HG03097 (cell line): ENCODE data around the gene ELP5.
A peak's percentile ranks its signal among the peaks of the same experiment; 100 is the strongest.
"Not testable (repeated sequence)": the region's sequence is repeated elsewhere in the genome, so short reads cannot be mapped to it uniquely, and the experiment has no call there.

ENCODE experiments used
- ATAC-seq: cut with Tn5 transposase; IDR thresholded peaks from one replicate; pipeline ENCODE4 v1.9.1; 2021; ENCODE audit not compliant: unreplicated experiment, low FRiP score

The ELP5 gene

DNA sequence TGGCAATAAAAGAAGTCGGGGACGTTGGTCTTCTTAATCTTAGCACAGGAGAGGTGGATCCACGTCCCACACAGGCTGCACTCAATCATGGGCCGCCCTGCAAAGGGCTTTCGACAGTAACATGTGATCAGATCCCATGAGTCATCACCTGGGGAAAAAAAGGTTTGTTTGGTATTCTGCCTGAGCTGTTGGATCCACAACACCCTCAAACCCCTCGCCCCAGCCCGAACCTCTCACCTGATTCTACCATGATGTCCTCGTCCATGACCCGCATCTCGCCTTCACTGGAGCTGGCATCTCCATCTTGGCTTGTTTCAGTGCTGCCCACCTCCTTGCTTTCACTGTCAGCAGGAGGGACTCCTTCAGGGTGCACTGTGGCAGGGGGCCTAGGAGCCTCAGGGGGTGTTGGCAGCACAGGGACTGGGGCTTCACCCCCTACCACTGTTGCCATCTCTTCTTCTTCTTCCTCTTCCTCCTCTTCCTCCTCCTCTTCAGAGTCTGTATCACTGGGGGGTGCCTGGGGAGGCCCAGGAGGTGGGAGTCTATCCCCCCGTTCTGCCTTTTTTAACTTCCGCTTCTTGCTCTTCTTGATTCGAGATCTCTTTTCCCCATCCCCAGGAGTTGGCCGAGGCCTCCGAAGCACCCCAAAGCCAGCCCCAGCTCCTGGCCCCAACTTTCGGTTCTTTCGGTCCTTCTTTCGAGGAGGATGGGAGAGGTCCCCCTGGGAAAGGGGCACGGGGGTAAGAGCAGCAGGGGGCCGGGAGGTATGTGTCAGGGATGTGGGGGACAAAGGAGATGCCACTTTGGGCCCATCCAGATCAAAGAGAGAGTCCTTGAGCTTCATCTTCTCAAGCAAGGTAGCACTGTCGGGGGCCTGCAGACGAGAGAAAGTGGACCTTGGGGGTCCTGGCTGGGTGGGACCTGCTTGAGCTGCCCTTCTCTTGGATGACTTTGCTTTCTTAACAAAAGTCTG, 16.0 kb upstream of the ELP5 start:
- no peak for ATAC-seq

DNA sequence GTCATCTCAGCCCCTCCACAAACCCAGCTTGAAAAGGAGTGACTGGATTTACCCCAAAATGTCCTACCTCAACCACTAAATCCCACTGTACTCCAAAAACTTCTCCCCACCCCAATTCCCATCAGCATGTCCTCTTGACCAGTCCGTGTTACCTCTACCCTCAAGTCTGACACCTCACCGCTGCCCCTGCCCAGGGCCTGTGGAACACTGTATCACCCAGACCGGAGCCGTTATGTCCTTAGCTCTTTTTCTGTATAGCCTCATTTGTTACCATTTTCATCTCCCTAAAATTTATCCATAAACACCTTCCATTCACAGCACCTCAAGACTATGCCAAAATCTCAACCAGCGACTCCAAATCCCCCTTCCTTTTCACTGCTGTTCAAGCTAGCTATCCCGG, 15.2 kb upstream of the ELP5 start:
- ATAC-seq: no peak

- no peak for ATAC-seq
These were observed 14.7 kb upstream of the ELP5 start for GRCh38 chr17:7237266-7237760.

DNA sequence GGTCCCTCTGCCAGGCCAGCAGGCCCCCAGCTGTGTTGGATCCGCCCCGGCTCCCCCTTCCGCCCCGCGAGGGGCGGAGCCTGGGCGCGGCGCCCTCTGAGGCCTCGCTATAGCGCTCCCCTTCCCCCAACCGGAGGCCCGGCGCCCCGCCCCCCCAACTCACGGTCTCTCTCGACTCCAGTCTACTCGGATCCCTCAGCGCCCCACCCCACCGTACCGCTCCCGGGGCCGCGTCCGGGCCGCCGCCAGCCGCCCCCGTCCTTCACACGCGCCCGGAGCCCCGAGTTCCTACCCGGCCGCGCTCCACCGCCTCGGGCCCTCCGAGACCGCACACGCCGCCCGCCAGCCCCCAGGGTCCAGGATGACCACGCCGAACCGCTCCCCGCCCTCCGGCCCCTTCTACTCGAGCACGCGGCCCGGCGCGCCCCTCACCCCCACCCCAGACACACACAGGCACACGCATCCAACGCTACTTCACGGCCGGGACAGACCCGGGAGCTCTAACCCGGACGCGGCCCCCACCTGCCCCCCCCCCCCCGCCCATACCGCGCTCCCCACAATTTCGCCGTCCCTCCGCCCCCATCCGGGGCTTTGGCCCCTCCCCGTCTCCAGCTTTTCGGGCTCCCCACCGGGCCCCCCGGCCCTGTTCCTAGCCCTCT, 14.1 kb upstream of the ELP5 start:
- ATAC-seq: no peak

- ATAC-seq: no peak
These were observed 13.5 kb upstream of the ELP5 start for GRCh38 chr17:7238420-7239090.

- ATAC-seq: peak; percentile 47
These were observed 12.7 kb upstream of the ELP5 start, which contains the start of gene PHF23 for GRCh38 chr17:7239091-7240027. Gene PHF23 (minus strand): TSS chr17:7239457. CDS start chr17:7239279, 178 bp downstream.

GRCh38 chr17:7240375-7240774, 11.6 kb upstream of the ELP5 start:
- ATAC-seq: no peak

DNA sequence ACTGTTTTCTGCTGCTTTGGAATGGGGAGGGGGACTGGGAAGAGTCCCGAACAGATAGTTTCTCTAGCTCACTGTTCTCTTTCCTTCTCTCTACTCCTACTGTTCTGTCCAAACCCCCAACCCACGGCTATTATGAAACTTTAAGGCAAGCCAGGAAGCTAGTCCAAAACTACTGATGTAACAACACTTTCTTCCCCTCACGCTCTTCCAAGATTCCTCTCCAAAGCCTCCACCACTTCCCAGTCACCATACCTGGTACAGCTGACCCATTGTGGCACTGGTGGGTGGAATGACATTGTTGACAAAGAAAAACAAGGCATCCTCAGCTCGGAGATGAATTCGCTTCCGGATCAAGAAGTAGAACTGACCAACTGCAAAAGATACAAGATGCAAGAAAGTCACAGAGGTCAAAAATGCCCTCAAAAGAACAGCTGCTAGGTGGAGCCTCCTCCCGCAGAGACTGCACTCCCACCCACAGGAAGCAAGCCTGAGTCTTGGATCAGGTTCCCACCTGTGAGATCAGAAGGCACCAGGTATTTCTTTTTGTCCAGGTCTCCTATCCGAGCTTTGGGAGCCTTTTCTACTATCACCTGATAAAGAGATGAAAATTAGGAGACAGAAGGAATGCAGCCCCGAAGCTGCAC, 10.8 kb upstream of the ELP5 start:
- no peak for ATAC-seq

DNA sequence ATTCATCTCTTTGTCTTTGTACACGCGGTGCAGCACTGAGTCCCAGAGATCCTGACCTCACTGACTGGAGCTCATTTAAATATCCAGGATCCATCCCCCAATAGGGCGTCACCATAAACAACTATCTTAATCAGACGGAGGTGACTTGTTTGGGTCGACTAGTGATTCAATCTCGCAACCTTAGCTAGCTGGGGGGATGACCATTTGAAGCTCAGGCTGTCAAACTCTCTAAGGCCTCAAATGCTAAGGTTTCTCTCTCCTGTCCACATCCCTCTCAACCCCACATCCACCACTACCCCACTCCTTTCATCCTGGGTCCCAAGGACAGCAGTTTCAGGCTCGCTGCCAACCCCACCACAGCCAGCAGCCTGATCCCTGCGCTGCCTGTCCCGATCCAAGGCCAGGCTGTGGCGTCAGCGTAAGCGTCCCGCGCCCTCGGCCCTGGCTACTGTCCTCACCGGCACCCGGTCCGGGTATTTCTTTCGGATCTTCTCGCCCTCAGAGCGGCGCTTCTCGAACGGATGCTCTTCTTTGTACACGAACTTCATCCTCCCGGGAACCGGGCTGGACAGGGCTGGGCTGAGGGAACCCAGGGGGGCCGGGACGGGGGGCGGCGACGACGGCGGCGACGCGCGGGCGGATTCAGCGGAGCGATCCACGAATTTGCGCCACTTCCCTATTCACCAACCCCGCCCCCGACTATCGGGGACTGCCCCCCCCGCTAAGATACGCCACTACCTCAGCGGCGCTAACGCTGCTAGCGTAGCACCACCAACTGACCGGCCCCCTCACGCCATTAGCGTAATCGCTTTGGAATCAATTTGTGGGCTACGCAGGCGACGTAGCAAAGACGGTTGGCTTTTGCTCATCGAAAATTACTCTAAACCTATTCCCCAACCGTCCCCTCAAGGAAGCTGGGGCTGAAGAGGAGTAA, 10.0 kb upstream of the ELP5 start, which contains the start of gene GABARAP:
TSS of gene GABARAP (minus strand) at position 667 of the 934 bp plus-strand sequence. CDS start at position 548, 119 bp downstream.
- peak; percentile 35 for ATAC-seq

DNA sequence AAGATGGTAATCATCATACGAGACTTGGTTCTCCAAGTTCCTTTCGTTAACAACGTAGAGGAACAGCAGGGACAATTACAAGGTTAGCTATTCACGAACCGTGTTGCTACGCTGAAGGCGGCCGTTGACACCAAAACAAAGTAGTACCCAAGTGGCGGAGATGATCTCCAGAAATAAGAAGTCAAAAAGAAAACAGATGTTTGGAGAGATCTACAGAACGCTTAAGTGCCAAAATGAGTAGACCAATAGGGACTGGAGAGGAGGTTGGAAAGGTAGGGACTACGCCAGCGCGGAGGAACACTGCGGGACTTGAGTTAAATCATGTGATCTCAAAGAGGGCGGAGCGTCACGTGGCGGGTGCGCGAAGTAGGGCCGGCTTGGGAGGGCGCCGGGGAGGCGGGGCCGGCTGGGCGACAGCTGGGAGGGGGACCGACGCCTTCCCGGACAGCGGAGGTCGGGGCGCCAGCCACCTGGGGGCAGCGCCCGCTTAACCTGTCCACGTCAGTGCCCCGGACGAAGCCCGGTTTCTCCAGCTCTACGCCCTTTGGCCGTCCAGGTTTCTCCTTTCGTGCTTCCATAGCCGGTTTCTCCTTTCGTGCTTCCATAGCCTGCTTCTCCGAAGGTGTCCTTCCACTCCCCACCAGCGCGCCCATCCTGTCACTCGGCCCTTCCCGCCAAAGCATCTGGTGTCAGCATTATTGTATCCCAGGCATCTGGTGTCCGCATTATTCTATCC, 9.1 kb upstream of the ELP5 start:
- ATAC-seq: peak; percentile 43

GRCh38 chr17:7243453-7243729, 8.6 kb upstream of the ELP5 start:
- ATAC-seq: no peak

- ATAC-seq: not testable (repeated sequence)
These were observed 8.2 kb upstream of the ELP5 start for GRCh38 chr17:7243838-7244237.

DNA sequence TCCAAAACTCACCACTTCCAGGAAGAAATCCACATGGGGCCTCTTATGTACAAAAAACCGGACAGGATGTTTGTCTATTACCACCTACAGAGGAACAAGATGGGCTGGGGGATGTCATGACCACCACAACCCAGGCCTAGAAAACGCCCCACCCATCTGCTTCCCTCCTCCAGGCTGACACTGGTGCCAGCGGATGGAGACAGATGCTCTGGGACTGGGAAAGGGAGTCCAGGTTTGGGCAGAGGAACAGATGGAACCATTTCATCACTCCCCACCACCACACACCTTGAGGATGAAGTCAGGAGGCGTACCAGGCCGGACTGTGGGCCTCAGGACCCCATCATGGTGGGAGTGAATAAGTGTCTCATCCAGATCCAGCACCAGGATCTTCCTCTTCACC, 5.2 kb upstream of the ELP5 start:
- no peak for ATAC-seq

DNA sequence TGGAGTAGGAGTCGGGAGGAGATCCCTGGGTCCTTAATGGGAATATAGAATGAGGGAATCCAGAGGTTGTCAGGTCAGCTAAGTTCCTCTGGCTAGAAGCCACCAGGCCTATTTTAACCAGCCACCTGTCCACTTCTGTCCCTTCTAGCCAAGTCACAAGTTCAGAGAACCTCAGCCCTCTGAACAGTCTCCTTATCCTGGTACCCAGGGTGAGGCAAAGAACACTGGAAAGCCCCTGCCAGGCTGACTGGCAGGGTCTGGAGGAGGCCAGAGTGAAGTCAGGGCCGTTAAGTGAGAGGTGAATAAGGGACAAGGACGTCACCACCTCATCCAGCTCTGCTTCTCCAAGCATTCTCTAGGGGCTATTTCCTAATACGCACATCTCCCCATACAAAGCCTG, 3.2 kb upstream of the ELP5 start:
- no peak for ATAC-seq

DNA sequence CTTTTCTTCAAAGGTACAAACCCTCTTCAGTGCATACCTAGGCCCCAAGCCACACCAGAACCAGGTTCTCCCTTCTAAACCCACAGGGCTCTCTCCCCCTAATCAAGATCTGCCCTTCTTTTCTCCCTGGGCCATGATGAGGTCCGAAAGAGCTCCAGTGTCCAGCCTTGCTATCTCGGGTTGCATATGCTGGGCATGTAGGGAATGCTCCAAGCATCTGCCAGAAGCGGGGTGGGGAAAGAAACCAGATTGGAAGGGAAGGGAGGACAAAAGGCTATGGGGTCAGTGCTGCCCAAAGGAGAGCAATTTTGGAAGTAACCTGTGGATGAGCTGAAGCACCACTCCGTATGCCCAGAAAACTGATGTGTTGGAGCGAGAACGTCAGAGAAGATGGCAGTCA, 2.8 kb upstream of the ELP5 start:
- ATAC-seq: no peak

DNA sequence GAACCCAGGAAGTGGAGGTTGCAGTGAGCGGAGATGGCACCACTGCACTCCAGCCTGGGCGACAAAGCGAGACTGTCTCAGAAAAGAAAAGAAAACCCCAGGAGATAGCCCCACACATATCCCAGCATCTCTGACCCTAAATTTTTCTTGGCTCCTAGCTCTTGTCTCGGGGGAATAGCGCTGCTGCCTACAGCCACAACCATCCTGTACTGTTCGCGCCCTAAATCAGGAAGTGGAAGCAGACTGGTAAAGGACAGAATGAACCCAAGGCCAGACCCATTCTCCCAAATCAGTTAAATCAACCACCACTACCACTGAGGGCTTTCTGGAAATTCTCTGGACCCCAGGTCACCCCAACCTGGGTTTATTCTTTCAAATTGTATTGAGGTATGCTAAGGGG, 2.2 kb upstream of the ELP5 start:
- ATAC-seq: no peak

DNA sequence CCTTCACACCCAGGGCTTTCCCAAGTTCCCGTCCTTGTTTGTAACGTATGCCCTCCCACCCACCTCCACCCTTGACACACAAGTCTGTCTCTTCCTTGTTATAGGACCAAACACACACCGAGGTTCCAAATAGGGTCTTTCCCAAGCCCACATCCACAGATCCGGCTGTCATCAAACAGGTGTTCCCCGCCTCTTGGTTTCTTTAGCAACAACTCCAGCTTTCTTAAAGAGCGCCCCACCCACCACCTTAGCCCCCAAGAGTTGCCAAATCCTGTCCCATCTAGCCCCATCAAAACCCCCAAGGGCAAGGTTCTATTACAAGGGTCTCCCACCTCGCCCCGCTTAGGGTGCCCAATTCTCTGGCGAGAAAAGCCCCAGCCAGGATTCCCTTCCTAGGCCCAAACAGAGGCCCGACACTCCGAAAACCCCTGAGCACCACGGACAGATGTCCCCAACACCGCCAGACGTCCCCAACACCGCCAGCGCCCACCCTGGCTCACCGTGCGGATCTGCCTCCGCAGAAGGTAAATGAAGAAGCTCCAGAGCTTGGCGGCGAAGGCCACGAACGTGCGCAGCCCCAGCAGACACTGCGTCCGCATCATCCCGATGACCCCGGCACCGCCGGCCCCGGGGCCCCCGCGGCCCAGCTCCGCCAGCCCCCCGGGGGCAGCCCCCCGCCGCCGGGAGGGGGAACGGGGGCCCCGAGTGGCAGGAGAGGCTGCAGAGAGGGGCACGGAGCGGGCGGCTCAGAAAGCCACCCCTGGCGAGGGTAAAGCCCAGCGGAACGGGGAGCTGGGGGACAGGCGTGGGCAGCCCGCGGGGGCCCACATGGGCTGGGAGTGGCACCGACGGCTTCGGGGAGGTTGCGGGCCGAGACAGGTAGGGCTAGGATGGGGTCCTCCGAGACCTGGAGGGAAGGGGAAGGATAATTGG, 1.1 kb upstream of the ELP5 start:
- no peak for ATAC-seq
